ENCODE results near the gene TIGD3. TPM values are rescaled to one million over a fixed set of nuclear protein-coding genes. Genes with fewer than 3 reads are reported as not detected.

The TIGD3 gene
- total and polyA plus RNA-seq, 2 of the 13 experiments (the other 11 are each of a cell fraction or from before 2014, with no cell fraction given): 0.49 to 4.9 TPM

GRCh38 chr11:65354265-65355012 lies at the start of gene TIGD3 (continued):
- TF ChIP-seq LRRFIP1 (CRISPR knock-in tag; conservative IDR thresholded peaks at IDR 0.05) (no peak), ZNF234 (CRISPR knock-in tag; conservative IDR thresholded peaks at IDR 0.05) (no peak), HNF4A (CRISPR knock-in tag; IDR thresholded peaks at IDR 0.05) (no peak), HES4 (CRISPR knock-in tag; IDR thresholded peaks at IDR 0.05; ENCODE audit: borderline replicate concordance) (peak; percentile 44; the same call in 1 of the 2 replicates), ZNF12 (CRISPR knock-in tag; IDR thresholded peaks at IDR 0.05) (no peak), ARNT2 (CRISPR knock-in tag; IDR thresholded peaks at IDR 0.05; ENCODE audit: low read depth) (peak; percentile 82), ZNF556 (CRISPR knock-in tag; IDR thresholded peaks at IDR 0.05; ENCODE audit: borderline replicate concordance) (no peak), HDAC6 (IDR thresholded peaks at IDR 0.05; ENCODE audit: low read depth, low read length) (no peak), SP4 (CRISPR knock-in tag; IDR thresholded peaks at IDR 0.05) (peak; percentile 87), ZGPAT (CRISPR knock-in tag; IDR thresholded peaks at IDR 0.05) (no peak), KDM5B (CRISPR knock-in tag; IDR thresholded peaks at IDR 0.05; ENCODE audit: borderline replicate concordance) (peak; percentile 21; the same call in 1 of the 2 replicates), GTF3A (CRISPR knock-in tag; conservative IDR thresholded peaks at IDR 0.05) (no peak), JARID2 (CRISPR knock-in tag; IDR thresholded peaks at IDR 0.05; ENCODE audit: insufficient replicate concordance) (no peak), CENPX (CRISPR knock-in tag; IDR thresholded peaks at IDR 0.05) (no peak), SMYD3 (CRISPR knock-in tag; IDR thresholded peaks at IDR 0.05) (no peak), ASH2L (IDR thresholded peaks at IDR 0.05; ENCODE audit: insufficient read length, low read depth, low read length) (peak; percentile 38), CHCHD3 (CRISPR knock-in tag; IDR thresholded peaks at IDR 0.05) (no peak), SRF (IDR thresholded peaks at IDR 0.05; ENCODE audit: low read depth, low read length) (no peak), NR0B2 (CRISPR knock-in tag; IDR thresholded peaks at IDR 0.05) (no peak), KDM1A (CRISPR knock-in tag; IDR thresholded peaks at IDR 0.05) (no peak), ATRX (CRISPR knock-in tag; IDR thresholded peaks at IDR 0.05; ENCODE audit: borderline replicate concordance) (no peak), ESRRA (CRISPR knock-in tag; IDR thresholded peaks at IDR 0.05; ENCODE audit: low read depth) (no peak), ZMYM4 (CRISPR knock-in tag; IDR thresholded peaks at IDR 0.05) (0 out of 2 replicates have a peak, but pooled peaks have one; percentile 31)
- TF ChIP-seq, protein P1, sequence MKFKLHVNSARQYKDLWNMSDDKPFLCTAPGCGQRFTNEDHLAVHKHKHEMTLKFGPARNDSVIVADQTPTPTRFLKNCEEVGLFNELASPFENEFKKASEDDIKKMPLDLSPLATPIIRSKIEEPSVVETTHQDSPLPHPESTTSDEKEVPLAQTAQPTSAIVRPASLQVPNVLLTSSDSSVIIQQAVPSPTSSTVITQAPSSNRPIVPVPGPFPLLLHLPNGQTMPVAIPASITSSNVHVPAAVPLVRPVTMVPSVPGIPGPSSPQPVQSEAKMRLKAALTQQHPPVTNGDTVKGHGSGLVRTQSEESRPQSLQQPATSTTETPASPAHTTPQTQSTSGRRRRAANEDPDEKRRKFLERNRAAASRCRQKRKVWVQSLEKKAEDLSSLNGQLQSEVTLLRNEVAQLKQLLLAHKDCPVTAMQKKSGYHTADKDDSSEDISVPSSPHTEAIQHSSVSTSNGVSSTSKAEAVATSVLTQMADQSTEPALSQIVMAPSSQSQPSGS (CRISPR knock-in tag; IDR thresholded peaks at IDR 0.05): no peak
